A549 (cell line): ENCODE results near the gene DCUN1D2. TPM values are rescaled to one million over a fixed set of nuclear protein-coding genes. Genes with fewer than 3 reads are reported as not detected.

ENCODE experiments used
- ATAC-seq, 2 experiments: fragments of 200-7000 bp in 1 of 2; fragments of >200 bp in 1 of 2; cut with Nextera tagmentation in 1 of 2; cut with Tn5 transposase in 1 of 2; 3 replicates each; pipeline versions ENCODE4 v1.8.0 to v1.9.1; 2018 to 2020; ENCODE audit warnings: mild to moderate bottlenecking in 1 of 2, moderate library complexity in 1 of 2
- CTCF ChIA-PET: fragments of 300-600 bp; sonication (Branson Sonifier 250); formaldehyde crosslinking; extraction: SDS; loops from one replicate; lab custom pipeline; 2021; ENCODE audit warnings: antibody characterized with exemption, inconsistent platforms; lab: Yijun Ruan, JAX
- POLR2A ChIA-PET: fragments of 350-600 bp; formaldehyde crosslinking; extraction: SDS; loops from one replicate; lab custom pipeline; 2021; ENCODE audit warnings: antibody characterized with exemption, inconsistent platforms; lab: Yijun Ruan, JAX
- DNase-seq, 2 experiments: peaks; one replicate each; pipeline versions ENCODE4 v3.0.0 to v3.0.0-alpha.2; 2011 to 2016; ENCODE audit warnings: low read depth in 1 of 2, low spot score in 1 of 2
- FAIRE-seq: peaks from 2 replicates; lab custom pipeline; 2011; peaks lifted over from hg19 to GRCh38; lab: Jason Lieb, UNC
- H3K27ac ChIP-seq, 2 experiments: fragments of >200 bp; sonication (Bioruptor Twin); formaldehyde crosslinking; 3 replicates each; pipeline ENCODE4 v1.5.1; 2016 to 2017
- H3K4me1 ChIP-seq: fragments of >200 bp; sonication (Bioruptor Twin); formaldehyde crosslinking; 3 replicates; pipeline ENCODE4 v1.6.1; 2016
- H3K4me2 ChIP-seq: fragments of >200 bp; sonication (Bioruptor Twin); formaldehyde crosslinking; 3 replicates; pipeline ENCODE4 v1.6.1; 2016
- H3K4me3 ChIP-seq: fragments of >200 bp; sonication (Bioruptor Twin); formaldehyde crosslinking; 3 replicates; pipeline ENCODE4 v1.5.1; 2016
- H3K9me3 ChIP-seq: fragments of >200 bp; sonication (Bioruptor Twin); formaldehyde crosslinking; 3 replicates; pipeline ENCODE4 v1.6.1; 2016
- BHLHE40 ChIP-seq: IDR thresholded peaks from 2 replicates; pipeline ENCODE4 v1.6.1; 2012; ENCODE audit warnings: low read depth, low read length, inconsistent platforms
- CBX8 ChIP-seq: fragments of 200-600 bp; sonication (generic); IDR thresholded peaks from 2 replicates; pipeline ENCODE4 v1.6.1; 2016
- EHF ChIP-seq: fragments of 250-450 bp; sonication (Bioruptor Pico); IDR thresholded peaks from 2 replicates; pipeline ENCODE4 v1.5.0; 2020; ENCODE audit warnings: mild to moderate bottlenecking
- EHMT2 ChIP-seq: fragments of 200-600 bp; sonication (generic); IDR thresholded peaks from 2 replicates; pipeline ENCODE4 v1.6.1; 2016; ENCODE audit warnings: antibody characterized with exemption, low read depth, mild to moderate bottlenecking, moderate library complexity
- EP300 ChIP-seq, 2 experiments: fragments of >200 bp; sonication (Bioruptor Twin); formaldehyde crosslinking; IDR thresholded peaks; 2 replicates in 1 of 2; 3 replicates in 1 of 2; pipeline ENCODE4 v1.6.1; 2016 to 2017
- FOSB ChIP-seq: fragments of 250-450 bp; sonication (Bioruptor Pico); IDR thresholded peaks from 2 replicates; pipeline ENCODE4 v1.5.0; 2020; ENCODE audit warnings: mild to moderate bottlenecking, moderate library complexity
- FOSL2 ChIP-seq, 2 experiments: fragments of 450-650 bp in 1 of 2; fragments of >200 bp in 1 of 2; sonication (Bioruptor Twin) in 1 of 2; formaldehyde crosslinking; IDR thresholded peaks; 2 replicates each; pipeline versions ENCODE4 v1.5.0 to v1.6.1; 2016 to 2020; ENCODE audit warnings: mild to moderate bottlenecking in 1 of 2, moderate library complexity in 1 of 2
- GATA3 ChIP-seq: IDR thresholded peaks from 2 replicates; pipeline ENCODE4 v1.6.1; 2012; ENCODE audit warnings: borderline replicate concordance
- HOXB5 ChIP-seq: fragments of 250-450 bp; sonication (Bioruptor Pico); IDR thresholded peaks from 2 replicates; pipeline ENCODE4 v1.5.0; 2020; ENCODE audit warnings: mild to moderate bottlenecking, moderate library complexity
- JUN ChIP-seq, 2 experiments: fragments of >200 bp; sonication (Bioruptor Twin); formaldehyde crosslinking; IDR thresholded peaks; 2 replicates in 1 of 2; 3 replicates in 1 of 2; pipeline ENCODE4 v1.6.1; 2016 to 2017
- JUNB ChIP-seq: fragments of >200 bp; sonication (Bioruptor Twin); formaldehyde crosslinking; IDR thresholded peaks from 2 replicates; pipeline ENCODE4 v1.6.1; 2016
- KDM1A ChIP-seq: fragments of 200-600 bp; sonication (generic); IDR thresholded peaks from 2 replicates; pipeline ENCODE4 v1.6.1; 2016; ENCODE audit warnings: low read depth, mild to moderate bottlenecking
- MYC ChIP-seq: IDR thresholded peaks from 2 replicates; pipeline ENCODE4 v1.6.1; 2012; ENCODE audit warnings: mild to moderate bottlenecking, inconsistent platforms, low read length, improper control_type of control experiment, borderline replicate concordance
- NPAS2 ChIP-seq: fragments of 250-450 bp; sonication (Bioruptor Pico); IDR thresholded peaks from 2 replicates; pipeline ENCODE4 v1.8.0; 2022; ENCODE audit warnings: mild to moderate bottlenecking, moderate library complexity, borderline replicate concordance
- NR3C1 ChIP-seq: fragments of >200 bp; sonication (Bioruptor Twin); formaldehyde crosslinking; IDR thresholded peaks from 3 replicates; pipeline ENCODE4 v1.6.1; 2017
- RFX5 ChIP-seq: fragments of 450-650 bp; IDR thresholded peaks from 2 replicates; pipeline ENCODE4 v1.7.1; 2014; ENCODE audit warnings: antibody characterized with exemption, mild to moderate bottlenecking, moderate library complexity
- RNF2 ChIP-seq: fragments of 200-600 bp; sonication (generic); IDR thresholded peaks from 2 replicates; pipeline ENCODE4 v1.6.1; 2016; ENCODE audit warnings: low read depth, mild to moderate bottlenecking, antibody characterized with exemption, moderate library complexity, borderline replicate concordance
- SMC3 ChIP-seq: fragments of >200 bp; sonication (Bioruptor Twin); formaldehyde crosslinking; IDR thresholded peaks from 3 replicates; pipeline ENCODE4 v1.6.1; 2018; ENCODE audit warnings: inconsistent platforms
- TP53 ChIP-seq: fragments of 250-450 bp; sonication (Bioruptor Pico); IDR thresholded peaks from 2 replicates; pipeline ENCODE4 v1.5.0; 2021; ENCODE audit warnings: mild to moderate bottlenecking, moderate library complexity
- ZC3H11A ChIP-seq: fragments of 450-650 bp; IDR thresholded peaks from 2 replicates; pipeline ENCODE4 v1.6.1; 2014; ENCODE audit warnings: antibody characterized with exemption, mild to moderate bottlenecking
- ZFP36 ChIP-seq: fragments of 450-650 bp; IDR thresholded peaks from 2 replicates; pipeline ENCODE4 v1.6.1; 2014; ENCODE audit warnings: borderline replicate concordance; ENCODE audit not compliant: partially characterized antibody
- ZNF302 ChIP-seq: fragments of 250-450 bp; sonication (Bioruptor Pico); IDR thresholded peaks from 2 replicates; pipeline ENCODE4 v1.9.0; 2021; ENCODE audit warnings: inconsistent platforms, mild to moderate bottlenecking, moderate library complexity
- ZSCAN20 ChIP-seq: fragments of 250-450 bp; sonication (Bioruptor Pico); IDR thresholded peaks from 2 replicates; pipeline ENCODE4 v1.8.0; 2022; ENCODE audit warnings: mild to moderate bottlenecking, moderate library complexity
- WGBS: methylation state at CpG from one replicate; pipeline ENCODE4 v1.1.6; 2017; ENCODE audit errors: missing lambda C conversion rate; 5-methylcytosine and 5-hydroxymethylcytosine counted together
- polyA plus RNA-seq, 4 experiments: library from polyadenylated mRNA; depleted of rRNA in 3 of 4; stranded (reverse); fragments of >200 nt; fragmentation: RNase III in 1 of 4; extraction: RNeasy Plus Mini Kit Qiagen cat#74134 plus additional on column Dnase treatment in 1 of 4; gene quantifications; 2 replicates in 3 of 4; 3 replicates in 1 of 4; pipeline ENCODE4 v1.2.3, GENCODE V29; 2011 to 2017
- TF ChIP-seq, protein P1 (sequence below): fragments of 200-600 bp; sonication (generic); IDR thresholded peaks from 2 replicates; pipeline ENCODE4 v1.6.1; 2016; ENCODE audit warnings: antibody characterized with exemption, mild to moderate bottlenecking, moderate library complexity
- TF ChIP-seq, protein P2 (sequence below): fragments of 250-450 bp; sonication (Bioruptor Pico); IDR thresholded peaks from 2 replicates; pipeline ENCODE4 v1.5.0; 2020; ENCODE audit warnings: low read depth, mild to moderate bottlenecking, moderate library complexity

Gene DCUN1D2
- polyA plus RNA-seq, 2 of the 4 experiments (the other 2 are of a cell fraction), result 8.4 to 8.6 TPM

DNA sequence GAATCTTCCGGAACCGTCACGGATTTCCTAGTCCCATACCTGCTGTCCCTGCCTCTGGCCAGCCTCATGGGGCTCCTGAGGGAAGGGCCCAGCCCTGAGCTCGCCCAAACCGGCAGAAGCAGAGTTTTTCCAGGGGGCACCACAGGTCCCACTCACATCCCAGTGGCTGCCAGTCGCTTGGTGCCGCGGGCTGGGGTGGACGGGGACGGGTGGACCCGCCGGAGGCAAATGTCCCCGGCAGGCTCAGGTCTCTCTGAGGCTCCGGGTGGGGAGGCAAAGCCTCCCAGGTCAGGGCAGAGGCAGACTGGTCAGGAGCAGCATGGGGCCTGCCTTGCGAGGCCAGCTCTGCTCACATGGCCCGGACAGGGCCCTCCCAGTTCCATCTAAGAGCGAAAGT lies 62.0 kb downstream of the DCUN1D2 start:
- no peak for ATAC-seq
- POLR2A ChIA-PET, result no interaction called here
- TF ChIP-seq HOXB5, result no peak
- no peak for TF ChIP-seq KDM1A
- Histone ChIP-seq H3K27ac (no peak overlapping the region), H3K4me1 (no peaks in the 10 kb centered on the region), H3K4me3 (no peak overlapping the region), H3K9me3 (no peaks in the 10 kb centered on the region), H3K4me2 (no peak overlapping the region)
- DNase-seq, result no peak
- WGBS, result 82% methylated on average over 5 of the region's 17 CpGs
- CTCF ChIA-PET, result no interaction called here
- FAIRE-seq, result no peak

DNA sequence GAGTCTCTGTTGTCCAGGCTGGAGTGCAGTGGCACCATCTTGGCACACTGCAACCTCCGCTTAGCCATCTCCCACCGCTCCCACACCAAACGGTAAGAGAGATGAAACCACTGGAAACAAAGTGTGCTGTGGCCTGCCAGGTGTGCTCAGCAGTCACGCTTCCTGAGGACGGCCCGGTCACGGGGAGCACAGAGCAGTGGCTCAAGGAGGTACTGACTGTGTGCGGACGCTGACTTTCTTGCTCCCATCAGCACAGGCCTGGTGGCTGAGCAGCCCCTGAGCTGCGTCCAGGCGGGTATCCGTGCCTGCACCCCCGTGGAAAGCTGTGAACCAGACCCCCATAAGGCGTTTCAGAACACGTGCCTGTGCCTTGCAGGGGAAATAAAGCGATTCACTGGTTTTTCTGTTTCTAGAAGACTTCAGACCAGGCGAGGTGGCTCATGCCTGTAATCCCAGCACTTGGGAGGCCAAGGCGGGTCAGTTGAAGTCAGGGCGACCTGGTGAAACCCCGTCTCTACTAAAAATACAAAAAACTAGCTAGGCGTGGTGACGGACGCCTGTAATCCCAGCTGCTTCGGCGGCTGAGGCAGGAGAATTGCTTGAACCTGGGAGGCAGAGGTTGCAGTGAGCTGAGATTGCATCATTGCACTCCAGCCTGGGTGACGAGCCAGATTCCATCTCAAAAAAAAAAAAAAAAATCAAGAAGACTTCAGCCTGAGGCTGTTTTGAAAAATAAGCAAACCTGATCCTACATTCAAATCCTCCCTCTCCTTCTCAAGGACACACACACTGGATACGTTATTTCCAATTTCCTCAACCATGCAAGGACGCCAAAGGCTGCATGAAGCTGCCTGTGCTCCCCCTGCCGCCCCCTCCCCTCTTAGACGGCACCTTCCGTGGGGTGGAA lies 62.7 kb downstream of the DCUN1D2 start:
- POLR2A ChIA-PET, result no interaction called here
- ATAC-seq, result no peak
- CTCF ChIA-PET, result no interaction called here
- Histone ChIP-seq H3K27ac (no peak overlapping the region), H3K4me2 (no peak overlapping the region), H3K4me1 (no peaks in the 10 kb centered on the region), H3K9me3 (no peaks in the 10 kb centered on the region), H3K4me3 (no peak overlapping the region)
- 92% methylated on average over 20 of the region's 31 CpGs for WGBS
- DNase-seq, result no peak
- no peak for FAIRE-seq
- TF ChIP-seq RNF2 (no peak), RFX5 (no peak), NPAS2 (CRISPR knock-in tag) (no peak), ZFP36 (no peak), CBX8 (no peak), ZC3H11A (no peak), EHMT2 (no peak), EP300 (IDR thresholded peaks at IDR 0.05) (no peak), JUN (IDR thresholded peaks at IDR 0.05) (no peak), ZSCAN20 (CRISPR knock-in tag) (no peak)

GRCh38 chr13:113426591-113426986 lies 63.9 kb downstream of the DCUN1D2 start:
- WGBS, result 86% methylated on average over 15 of the region's 15 CpGs

More at GRCh38 chr13:113426591-113426986, 63.9 kb downstream of the DCUN1D2 start:
- no peak for ATAC-seq
- Histone ChIP-seq H3K27ac (no peak overlapping the region), H3K9me3 (no peaks in the 10 kb centered on the region), H3K4me3 (no peak overlapping the region), H3K4me1 (no peaks in the 10 kb centered on the region), H3K4me2 (no peak overlapping the region)
- no peak for FAIRE-seq
- TF ChIP-seq NR3C1, result no peak
- no peak for TF ChIP-seq GATA3
- TF ChIP-seq FOSL2 (IDR thresholded peaks at IDR 0.05), result no peak
- no peak for TF ChIP-seq FOSL2 (CRISPR knock-in tag; IDR thresholded peaks at IDR 0.05)
- no peak for TF ChIP-seq SMC3
- TF ChIP-seq, protein P1, sequence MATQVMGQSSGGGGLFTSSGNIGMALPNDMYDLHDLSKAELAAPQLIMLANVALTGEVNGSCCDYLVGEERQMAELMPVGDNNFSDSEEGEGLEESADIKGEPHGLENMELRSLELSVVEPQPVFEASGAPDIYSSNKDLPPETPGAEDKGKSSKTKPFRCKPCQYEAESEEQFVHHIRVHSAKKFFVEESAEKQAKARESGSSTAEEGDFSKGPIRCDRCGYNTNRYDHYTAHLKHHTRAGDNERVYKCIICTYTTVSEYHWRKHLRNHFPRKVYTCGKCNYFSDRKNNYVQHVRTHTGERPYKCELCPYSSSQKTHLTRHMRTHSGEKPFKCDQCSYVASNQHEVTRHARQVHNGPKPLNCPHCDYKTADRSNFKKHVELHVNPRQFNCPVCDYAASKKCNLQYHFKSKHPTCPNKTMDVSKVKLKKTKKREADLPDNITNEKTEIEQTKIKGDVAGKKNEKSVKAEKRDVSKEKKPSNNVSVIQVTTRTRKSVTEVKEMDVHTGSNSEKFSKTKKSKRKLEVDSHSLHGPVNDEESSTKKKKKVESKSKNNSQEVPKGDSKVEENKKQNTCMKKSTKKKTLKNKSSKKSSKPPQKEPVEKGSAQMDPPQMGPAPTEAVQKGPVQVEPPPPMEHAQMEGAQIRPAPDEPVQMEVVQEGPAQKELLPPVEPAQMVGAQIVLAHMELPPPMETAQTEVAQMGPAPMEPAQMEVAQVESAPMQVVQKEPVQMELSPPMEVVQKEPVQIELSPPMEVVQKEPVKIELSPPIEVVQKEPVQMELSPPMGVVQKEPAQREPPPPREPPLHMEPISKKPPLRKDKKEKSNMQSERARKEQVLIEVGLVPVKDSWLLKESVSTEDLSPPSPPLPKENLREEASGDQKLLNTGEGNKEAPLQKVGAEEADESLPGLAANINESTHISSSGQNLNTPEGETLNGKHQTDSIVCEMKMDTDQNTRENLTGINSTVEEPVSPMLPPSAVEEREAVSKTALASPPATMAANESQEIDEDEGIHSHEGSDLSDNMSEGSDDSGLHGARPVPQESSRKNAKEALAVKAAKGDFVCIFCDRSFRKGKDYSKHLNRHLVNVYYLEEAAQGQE, result no peak
- TF ChIP-seq JUNB, result no peak
- TF ChIP-seq MYC, result no peak
- no peak for TF ChIP-seq TP53 (CRISPR knock-in tag)
- no peak for TF ChIP-seq RNF2
- no peak for TF ChIP-seq ZSCAN20 (CRISPR knock-in tag)
- no peak for TF ChIP-seq EHF (CRISPR knock-in tag)
- TF ChIP-seq, protein P2, sequence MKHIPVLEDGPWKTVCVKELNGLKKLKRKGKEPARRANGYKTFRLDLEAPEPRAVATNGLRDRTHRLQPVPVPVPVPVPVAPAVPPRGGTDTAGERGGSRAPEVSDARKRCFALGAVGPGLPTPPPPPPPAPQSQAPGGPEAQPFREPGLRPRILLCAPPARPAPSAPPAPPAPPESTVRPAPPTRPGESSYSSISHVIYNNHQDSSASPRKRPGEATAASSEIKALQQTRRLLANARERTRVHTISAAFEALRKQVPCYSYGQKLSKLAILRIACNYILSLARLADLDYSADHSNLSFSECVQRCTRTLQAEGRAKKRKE (CRISPR knock-in tag), result no peak
- no peak for TF ChIP-seq ZC3H11A
- TF ChIP-seq ZFP36, result no peak
- TF ChIP-seq BHLHE40, result no peak
- TF ChIP-seq ZNF302, result no peak
- no peak for TF ChIP-seq FOSB (CRISPR knock-in tag)
- no peak for DNase-seq
- POLR2A ChIA-PET, result no interaction called here
- CTCF ChIA-PET, result no interaction called here
